Embryonic facial prominence (tissue), 1 donor: ENCODE results near the gene PIM2.

Source experiments
- DNase-seq: peaks from one replicate; pipeline ENCODE4 v3.0.0-alpha.2; 2016; ENCODE audit errors: extremely low spot score

PIM2 gene

GRCh38 chrX:48864210-48864609 is 54.6 kb downstream of the PIM2 start:
- DNase-seq: no peak
